Right kidney (tissue), 1 donor: ENCODE measurements around the gene ATMIN.

Experiments used
- DNase-seq: peaks from one replicate; pipeline ENCODE4 v3.0.0-alpha.2; 2016

ATMIN gene

GRCh38 chr16:81069063-81069462, 33.4 kb downstream of the ATMIN start:
- no peak for DNase-seq

- DNase-seq, result no peak
These were observed 35.3 kb downstream of the ATMIN start for GRCh38 chr16:81070979-81071378.

DNA sequence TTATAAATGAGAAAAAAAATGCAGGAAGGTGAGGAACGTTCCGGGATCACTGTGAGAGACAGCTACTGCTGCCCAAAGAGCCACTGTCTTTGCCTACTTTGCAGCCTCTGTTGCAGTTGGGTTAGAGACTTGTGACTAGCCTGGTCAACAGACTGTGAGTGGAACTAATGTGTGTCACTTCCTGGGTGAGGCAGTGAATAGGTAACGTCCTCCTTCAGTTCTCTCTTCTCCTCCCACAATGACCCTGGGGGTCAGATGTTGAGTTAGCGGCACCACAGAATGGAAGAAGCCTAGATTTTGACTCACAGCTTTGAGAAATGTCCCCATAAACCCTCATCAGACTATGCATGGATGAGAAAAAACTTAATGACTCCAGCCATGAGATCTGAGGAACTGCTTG, 36.2 kb downstream of the ATMIN start:
- DNase-seq, result no peak

DNA sequence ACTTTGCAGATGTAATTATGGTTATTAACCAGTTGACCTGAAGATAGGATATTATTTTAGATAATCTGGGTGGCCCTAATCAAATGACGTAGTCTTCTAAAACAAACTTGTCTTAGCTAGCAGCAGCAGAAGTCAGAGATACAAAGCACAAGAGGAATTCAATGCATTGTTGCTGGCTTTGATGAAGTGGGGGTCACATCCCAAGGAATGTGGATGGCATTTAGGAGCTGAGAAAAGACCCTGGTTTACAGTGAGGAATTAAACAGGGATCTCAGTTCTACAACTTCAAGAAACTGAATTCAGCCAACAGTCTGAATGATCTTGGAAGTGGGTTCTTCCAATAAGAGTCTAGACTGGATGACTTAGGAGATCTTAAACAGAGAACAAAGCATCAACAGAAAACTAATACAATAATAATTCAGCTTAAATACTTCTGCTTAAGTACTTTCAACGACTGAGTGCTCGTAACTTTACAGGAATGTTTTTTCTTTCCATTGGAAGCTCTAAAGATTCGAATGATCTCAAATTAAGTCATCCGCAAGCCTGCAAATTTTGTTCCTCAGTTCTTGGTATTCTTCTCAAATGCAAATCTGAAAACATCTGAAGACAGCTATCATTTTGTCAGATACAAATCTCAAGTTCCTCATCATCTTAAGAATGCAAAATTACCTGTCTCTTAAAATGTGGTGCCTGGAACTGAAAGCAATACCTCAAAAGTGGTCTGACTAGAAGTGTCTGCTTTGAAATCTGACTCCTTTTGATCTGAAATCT, 38.1 kb downstream of the ATMIN start:
- no peak for DNase-seq

- peak; percentile 100 for DNase-seq
These were observed 41.0 kb downstream of the ATMIN start for GRCh38 chr16:81076566-81077075.

DNA sequence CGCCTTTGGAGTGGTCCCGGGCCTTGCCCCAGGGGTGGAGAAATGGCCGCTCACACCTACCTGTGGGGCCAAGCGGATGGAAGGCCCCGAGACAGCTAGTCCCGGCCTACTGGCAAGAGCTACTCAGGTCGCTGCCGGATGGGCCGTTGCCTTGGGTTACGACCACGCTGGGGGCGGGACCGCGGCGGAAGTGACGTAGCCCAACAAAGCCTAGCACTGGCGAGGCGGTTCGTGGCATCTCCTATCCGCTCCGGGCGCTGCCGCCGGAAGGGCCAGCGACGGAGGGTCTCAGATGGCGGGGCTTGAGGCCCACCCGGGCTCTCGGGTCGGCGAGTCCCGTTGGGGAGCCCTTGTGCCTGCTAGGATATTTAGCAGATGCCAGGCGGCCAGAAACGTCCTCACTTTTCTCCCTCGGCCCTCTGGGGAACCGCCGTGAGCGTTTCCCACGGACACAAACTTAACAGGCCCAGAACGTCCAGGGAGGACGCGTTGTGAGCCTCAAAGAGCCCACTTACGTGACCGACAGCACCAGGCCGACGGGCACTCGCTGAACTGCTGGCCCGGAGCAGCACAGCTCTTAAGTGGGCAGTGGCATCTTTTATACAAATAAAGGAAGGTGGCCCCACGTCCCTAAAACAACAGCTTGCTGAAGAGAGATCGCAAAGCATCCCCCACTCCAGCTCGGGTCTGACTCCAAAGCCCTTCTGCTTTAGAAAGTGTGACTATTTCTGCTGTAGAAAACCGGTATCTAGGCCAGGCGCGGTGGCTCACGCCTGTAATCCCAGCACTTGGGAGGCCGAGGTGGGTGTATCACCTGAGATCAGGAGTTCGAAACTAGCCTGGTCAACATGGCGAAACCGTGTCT, 41.7 kb downstream of the ATMIN start, which contains the start of gene C16orf46:
Gene C16orf46, minus strand, starts transcription at position 163 of the 865 bp plus-strand sequence. CDS start 13,283 bp downstream, outside the sequence.
- DNase-seq, result peak; percentile 99

DNA sequence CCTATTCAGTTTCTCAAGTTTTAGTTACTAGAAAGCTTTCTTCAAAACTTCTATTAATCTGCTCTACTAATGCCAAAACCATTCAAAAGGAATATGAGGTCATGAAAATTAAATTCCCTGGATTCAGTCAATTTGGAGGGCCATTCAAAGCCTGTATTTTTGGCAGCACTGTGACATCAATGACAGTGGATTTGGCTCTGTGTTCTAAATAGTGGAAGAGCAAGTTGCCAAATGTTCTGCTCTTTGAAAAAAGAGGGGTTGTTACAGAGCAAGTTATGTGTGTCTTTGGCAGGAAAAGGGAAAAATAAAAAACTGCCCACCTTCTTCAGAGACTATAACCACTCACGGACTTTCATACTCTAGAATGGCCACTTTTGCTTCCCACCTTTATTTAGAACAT, 44.6 kb downstream of the ATMIN start:
- DNase-seq, result no peak

GRCh38 chr16:81081014-81081413, 45.4 kb downstream of the ATMIN start:
- DNase-seq, result no peak

- no peak for DNase-seq
These were observed 53.2 kb downstream of the ATMIN start for GRCh38 chr16:81088836-81089235.

DNA sequence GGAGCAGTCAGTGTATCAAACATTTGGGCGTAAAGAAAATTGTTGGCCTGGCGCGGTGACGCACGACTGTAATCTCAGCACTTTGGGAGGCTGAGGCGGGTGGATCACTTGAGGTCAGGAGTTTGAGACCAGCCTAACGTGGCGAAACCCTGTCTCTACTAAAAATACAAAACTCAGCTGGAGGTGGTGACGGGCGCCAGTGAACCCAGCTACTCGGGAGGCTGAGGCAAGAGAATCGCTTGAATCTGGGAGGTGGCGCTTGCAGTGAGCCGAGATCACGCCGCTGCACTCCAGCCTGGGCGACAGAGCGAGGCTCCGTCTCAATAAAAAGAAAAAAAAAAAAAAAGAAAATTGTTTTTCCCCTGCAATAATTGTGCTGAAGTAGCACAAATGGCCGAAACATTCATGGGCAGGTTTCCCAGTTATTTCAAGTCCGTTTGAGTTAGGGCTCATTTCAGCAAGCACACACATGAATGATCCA, 59.2 kb downstream of the ATMIN start:
- no peak for DNase-seq

DNA sequence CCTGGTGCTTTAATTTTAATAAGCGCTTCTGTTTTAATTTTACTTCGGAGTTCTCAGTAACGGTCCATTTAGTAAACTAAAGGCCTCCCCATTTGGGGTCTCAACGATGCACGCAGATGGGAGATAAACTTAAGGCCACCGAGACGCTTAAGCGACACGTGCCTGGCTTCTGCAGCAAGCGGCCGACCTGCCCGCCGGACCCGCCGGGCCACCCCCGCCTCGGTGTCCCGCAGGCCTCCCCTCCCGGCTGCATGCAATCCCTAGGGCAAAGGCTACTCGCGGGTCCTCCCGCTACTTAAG, 60.0 kb downstream of the ATMIN start:
- no peak for DNase-seq

- peak; percentile 96 for DNase-seq
These were observed 60.5 kb downstream of the ATMIN start, which contains the start of gene GCSH for GRCh38 chr16:81095953-81096714. Gene GCSH (minus strand): TSS chr16:81096395. CDS start chr16:81096278, 117 bp downstream.

DNA sequence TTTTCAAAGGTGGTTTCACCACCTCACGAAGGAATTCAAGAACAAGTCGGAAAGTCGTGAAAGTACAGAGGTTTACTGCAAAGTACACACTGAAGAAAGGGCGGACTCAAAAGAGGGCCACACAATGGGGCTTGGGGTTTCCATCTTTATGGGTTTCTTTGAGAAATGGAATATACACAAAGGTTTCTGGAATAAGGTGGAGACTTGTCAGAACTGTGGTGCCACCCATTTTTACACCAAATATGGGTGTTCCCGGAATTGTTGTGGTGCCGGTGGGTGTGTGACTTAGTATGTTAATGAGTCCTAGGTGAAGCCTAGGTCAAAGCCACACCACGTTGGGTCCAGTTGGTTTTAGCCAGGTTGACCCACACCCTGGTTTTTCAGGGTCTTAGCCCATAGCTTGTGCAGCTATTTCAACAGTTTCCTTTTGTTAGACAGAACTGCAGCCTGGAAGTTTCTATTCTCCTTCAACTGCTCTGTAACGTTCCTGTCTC, 61.1 kb downstream of the ATMIN start:
- no peak for DNase-seq
